ENCODE data around the gene AMZ1. TPM values are rescaled to one million over a fixed set of nuclear protein-coding genes. Genes with fewer than 3 reads are reported as not detected.

Gene AMZ1
- total RNA-seq, 2 donors from 2014 or later: not detected

GRCh38 chr7:2701832-2702593 is 14.0 kb downstream of the AMZ1 start:
- H3K27me3 ChIP-seq: no peaks in the 10 kb centered on the region
- peak in 1 of 4 donors; percentile 29 for DNase-seq
- TF ChIP-seq, protein P1, sequence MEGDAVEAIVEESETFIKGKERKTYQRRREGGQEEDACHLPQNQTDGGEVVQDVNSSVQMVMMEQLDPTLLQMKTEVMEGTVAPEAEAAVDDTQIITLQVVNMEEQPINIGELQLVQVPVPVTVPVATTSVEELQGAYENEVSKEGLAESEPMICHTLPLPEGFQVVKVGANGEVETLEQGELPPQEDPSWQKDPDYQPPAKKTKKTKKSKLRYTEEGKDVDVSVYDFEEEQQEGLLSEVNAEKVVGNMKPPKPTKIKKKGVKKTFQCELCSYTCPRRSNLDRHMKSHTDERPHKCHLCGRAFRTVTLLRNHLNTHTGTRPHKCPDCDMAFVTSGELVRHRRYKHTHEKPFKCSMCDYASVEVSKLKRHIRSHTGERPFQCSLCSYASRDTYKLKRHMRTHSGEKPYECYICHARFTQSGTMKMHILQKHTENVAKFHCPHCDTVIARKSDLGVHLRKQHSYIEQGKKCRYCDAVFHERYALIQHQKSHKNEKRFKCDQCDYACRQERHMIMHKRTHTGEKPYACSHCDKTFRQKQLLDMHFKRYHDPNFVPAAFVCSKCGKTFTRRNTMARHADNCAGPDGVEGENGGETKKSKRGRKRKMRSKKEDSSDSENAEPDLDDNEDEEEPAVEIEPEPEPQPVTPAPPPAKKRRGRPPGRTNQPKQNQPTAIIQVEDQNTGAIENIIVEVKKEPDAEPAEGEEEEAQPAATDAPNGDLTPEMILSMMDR (IDR thresholded peaks at IDR 0.05): no peak
- no peak overlapping the region for H3K27ac ChIP-seq
- H3K36me3 ChIP-seq (replicated peaks in 1 of 2; ENCODE audit: insufficient read depth in 1 of 2, low read depth in 2 of 2): no peaks in the 10 kb centered on the region
- H3K4me1 ChIP-seq: no peaks in the 10 kb centered on the region
- 36 to 42% methylated on average over 7 to 12 of the region's 12 CpGs for WGBS, 2 donors
- intact Hi-C loops (cut with DNase I): no loop called here
- H3K4me3 ChIP-seq: no peak overlapping the region
- H3K9me3 ChIP-seq: no peaks in the 10 kb centered on the region
- peak; percentile 43 for ATAC-seq

DNA sequence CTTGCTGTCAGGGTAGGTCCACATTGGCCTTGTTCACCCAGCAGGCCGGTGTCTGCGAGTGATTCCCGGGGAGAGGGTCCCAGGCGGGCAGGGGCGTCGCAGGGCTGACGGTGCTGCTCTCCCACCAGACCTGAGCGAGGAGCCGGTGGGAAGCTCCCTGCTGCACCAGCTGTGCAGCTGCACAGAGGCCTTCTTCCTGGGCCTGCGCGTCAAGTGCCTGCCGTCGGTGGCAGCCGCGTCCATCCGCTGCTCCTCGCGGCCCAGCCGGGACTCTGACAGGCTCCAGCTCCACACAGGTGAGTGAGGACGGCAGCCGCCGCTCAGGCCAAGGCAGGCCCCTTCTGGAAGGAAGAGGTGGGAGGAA is 14.6 kb downstream of the AMZ1 start:
- Histone ChIP-seq H3K4me1 (no peaks in the 10 kb centered on the region), H3K36me3 (replicated peaks in 1 of 2; ENCODE audit: insufficient read depth in 1 of 2, low read depth in 2 of 2) (no peaks in the 10 kb centered on the region), H3K27me3 (no peaks in the 10 kb centered on the region), H3K9me3 (no peaks in the 10 kb centered on the region), H3K4me3 (no peak overlapping the region), H3K27ac (no peak overlapping the region)
- TF ChIP-seq, protein P1 (IDR thresholded peaks at IDR 0.05): no peak
- TF ChIP-seq POLR2A (IDR thresholded peaks at IDR 0.05): no peak
- WGBS, 2 donors: 47 to 48% methylated on average over 20 to 21 of the region's 22 CpGs
- ATAC-seq (no peak), DNase-seq (no peak)
- intact Hi-C loops (cut with DNase I): no loop called here

DNA sequence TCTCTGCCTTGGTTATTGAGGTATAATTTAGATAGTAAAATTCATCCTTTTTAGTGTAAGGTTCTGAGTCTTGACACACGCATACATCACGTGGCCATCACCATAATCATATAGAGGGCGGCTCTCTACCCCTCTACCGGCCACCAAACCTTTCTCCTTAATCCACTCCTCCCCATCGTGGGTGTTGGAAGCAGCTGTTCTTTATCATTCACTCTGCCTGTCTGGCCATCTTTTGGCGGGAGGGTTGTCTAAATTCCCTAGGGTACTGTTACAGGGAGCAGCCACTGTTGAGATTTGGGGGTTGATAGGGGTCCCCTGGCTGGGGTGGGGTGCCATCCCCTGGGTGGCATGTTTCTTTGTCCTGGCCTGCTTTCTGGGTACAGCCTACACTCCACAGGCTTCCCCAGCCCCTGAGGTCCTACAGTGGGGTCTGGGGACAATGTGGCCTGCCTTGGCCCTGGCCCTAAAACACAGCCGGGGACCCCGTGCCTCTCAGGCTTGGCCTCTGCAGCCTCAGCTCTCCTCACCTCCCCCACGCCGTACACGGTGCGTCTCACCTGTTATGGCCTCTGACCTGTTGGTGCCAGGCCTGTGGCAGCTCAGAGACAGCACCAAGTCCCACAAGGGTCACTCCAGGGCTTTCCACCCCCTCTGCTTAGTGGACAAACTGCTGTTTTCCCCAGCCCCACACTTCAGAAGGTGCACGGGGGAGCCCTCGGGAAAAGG is 17.5 kb downstream of the AMZ1 start:
- intact Hi-C loops (cut with DNase I): no loop called here
- 77 to 88% methylated on average over 12 to 14 of the region's 14 CpGs for WGBS, 2 donors
- no peak overlapping the region for H3K4me3 ChIP-seq
- no peak overlapping the region for H3K27ac ChIP-seq
- H3K4me1 ChIP-seq: peaks cover 9% of the 10 kb centered on the region
- no peaks in the 10 kb centered on the region for H3K36me3 ChIP-seq (replicated peaks in 1 of 2; ENCODE audit: insufficient read depth in 1 of 2, low read depth in 2 of 2)
- H3K27me3 ChIP-seq: no peaks in the 10 kb centered on the region
- H3K9me3 ChIP-seq: no peaks in the 10 kb centered on the region
- ATAC-seq (no peak), DNase-seq (no peak)
- TF ChIP-seq, protein P1 (IDR thresholded peaks at IDR 0.05): no peak
- TF ChIP-seq POLR2A (IDR thresholded peaks at IDR 0.05): no peak

DNA sequence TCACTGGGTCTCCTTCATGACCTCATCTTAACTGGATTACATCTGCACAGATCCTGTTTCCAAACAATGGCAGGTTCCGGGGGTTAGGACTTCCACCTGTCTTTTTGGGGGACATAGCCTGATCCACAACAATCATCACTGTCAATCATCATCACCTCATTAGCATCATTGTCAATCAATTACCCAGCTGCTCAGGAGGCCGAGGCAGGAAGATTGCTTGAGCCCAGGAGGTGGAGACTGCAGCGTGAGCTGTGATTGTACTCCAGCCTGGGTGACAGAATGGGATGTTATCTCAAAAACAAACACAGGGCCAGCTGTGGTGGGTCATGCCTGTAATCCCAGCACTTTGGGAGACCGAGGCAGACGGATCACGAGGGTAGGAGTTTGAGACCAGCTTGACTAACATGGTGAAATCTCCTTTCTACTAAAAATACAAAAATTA is 18.7 kb downstream of the AMZ1 start:
- intact Hi-C loops (cut with DNase I): no loop called here
- no peak overlapping the region for H3K27ac ChIP-seq

More for the DNA sequence above, 18.7 kb downstream of the AMZ1 start:
- no peak for ATAC-seq
- Histone ChIP-seq H3K27me3 (no peaks in the 10 kb centered on the region), H3K4me3 (no peak overlapping the region), H3K4me1 (peaks cover 9% of the 10 kb centered on the region), H3K36me3 (replicated peaks in 1 of 2; ENCODE audit: insufficient read depth in 1 of 2, low read depth in 2 of 2) (no peaks in the 10 kb centered on the region), H3K9me3 (no peaks in the 10 kb centered on the region)
- DNase-seq: no peak
- TF ChIP-seq, protein P1 (IDR thresholded peaks at IDR 0.05): no peak
- TF ChIP-seq POLR2A (IDR thresholded peaks at IDR 0.05): no peak
- 51 to 89% methylated on average over 1 to 6 of the region's 6 CpGs for WGBS, 2 donors

Measured in body of pancreas (tissue), 4 donors.